ENCODE measurements around the gene DAGLA.

DAGLA gene

DNA sequence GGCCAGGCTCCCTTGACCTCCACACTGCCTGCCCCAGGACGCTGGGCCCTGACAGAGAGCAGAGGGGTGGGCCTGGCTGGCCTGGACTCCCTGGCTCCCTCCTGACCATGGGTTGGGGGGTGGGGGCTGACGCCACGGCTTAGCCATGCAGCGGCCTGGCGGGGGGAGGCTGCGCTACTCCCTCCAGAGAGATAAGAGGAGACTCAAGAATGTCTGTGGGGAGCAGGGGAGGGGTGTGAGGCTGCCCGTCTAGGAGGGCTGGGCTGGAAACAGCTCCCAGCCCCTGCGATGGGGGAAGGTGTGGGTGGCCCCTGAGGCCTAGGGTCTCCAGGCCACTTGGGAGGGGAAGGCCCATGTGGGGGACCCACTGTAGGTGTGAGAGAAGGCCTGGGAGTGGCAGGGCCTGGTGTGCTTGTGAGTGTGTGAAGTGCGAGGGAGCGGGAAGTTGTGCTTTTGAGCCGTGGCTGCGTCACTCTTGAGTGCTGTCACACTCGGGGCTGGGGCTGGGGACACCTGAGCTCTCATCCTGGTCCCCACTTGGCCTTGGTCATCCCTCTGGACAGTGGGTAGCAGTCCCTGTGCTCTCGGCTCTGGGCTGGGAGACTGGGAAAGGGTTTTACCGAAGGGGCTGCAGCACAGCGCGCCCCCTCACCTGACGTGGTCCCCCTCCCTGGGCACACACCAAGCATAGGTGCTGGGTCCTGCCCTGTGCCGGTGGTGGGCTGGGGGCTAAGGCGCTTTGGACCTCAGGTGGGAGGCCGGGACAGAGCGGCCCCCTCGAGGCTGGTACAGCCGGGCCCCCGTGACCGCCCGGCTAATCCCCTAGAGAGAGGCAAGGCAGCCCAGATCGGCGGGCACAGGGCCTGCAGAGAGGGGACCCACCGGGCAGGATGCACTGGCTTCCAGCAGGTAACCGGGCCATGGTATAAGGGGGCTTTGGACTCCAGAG lies 74.6 kb downstream of the DAGLA start:
- no peaks in the 10 kb centered on the region for H3K36me3 ChIP-seq (ENCODE audit: low read length)
- H3F3A ChIP-seq (ENCODE audit: insufficient read depth): no peaks in the 10 kb centered on the region
- no peaks in the 10 kb centered on the region for H3K9me3 ChIP-seq (ENCODE audit: insufficient read depth, low read length)
- no peaks in the 10 kb centered on the region for H4K20me1 ChIP-seq (ENCODE audit: low read depth, low read length)
- no peak overlapping the region for H3K4me3 ChIP-seq (ENCODE audit: insufficient read depth, low read length, poor library complexity, severe bottlenecking)
- no peak overlapping the region for H3K4me2 ChIP-seq (ENCODE audit: low read depth, low read length, poor library complexity, severe bottlenecking)
- no peak overlapping the region for H2AFZ ChIP-seq (ENCODE audit: low read depth, low read length, severe bottlenecking)
- no peak overlapping the region for H3K9ac ChIP-seq (ENCODE audit: low read length)
- H3K79me2 ChIP-seq (ENCODE audit: insufficient read depth, low read length): no peaks in the 10 kb centered on the region
- no peaks in the 10 kb centered on the region for H3K27me3 ChIP-seq (ENCODE audit: low read length)
- TF ChIP-seq CTCF (IDR thresholded peaks at IDR 0.05; ENCODE audit: insufficient read depth, low read length, poor library complexity, severe bottlenecking): no peak
- TF ChIP-seq EZH2phosphoT487 (conservative IDR thresholded peaks at IDR 0.05; ENCODE audit: low read length): no peak
- no peak overlapping the region for H3K27ac ChIP-seq (ENCODE audit: low read depth, low read length)
- H3K9me2 ChIP-seq (replicated peaks; ENCODE audit: insufficient read depth, low read length): no peaks in the 10 kb centered on the region

DNA sequence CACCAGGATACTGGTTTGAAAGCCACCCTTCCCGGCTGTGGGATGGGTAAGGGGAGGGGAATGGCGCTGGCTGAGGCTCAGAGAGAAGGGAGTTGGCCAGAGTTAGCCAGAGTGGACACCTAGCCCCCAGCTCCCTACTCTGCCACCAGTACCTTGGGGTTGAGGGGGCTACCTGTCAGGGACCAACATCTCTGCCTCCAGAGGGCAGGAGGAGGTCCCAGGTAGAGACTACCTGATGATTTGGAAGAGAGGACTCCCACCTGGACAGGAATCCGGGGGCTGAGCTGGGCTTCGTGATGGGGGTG lies 75.9 kb downstream of the DAGLA start:
- no peak overlapping the region for H2AFZ ChIP-seq (ENCODE audit: low read depth, low read length, severe bottlenecking)
- H3K27me3 ChIP-seq (ENCODE audit: low read length): no peaks in the 10 kb centered on the region
- TF ChIP-seq CTCF (IDR thresholded peaks at IDR 0.05; ENCODE audit: insufficient read depth, low read length, poor library complexity, severe bottlenecking): no peak
- no peak for TF ChIP-seq EZH2phosphoT487 (conservative IDR thresholded peaks at IDR 0.05; ENCODE audit: low read length)
- no peaks in the 10 kb centered on the region for H3K79me2 ChIP-seq (ENCODE audit: insufficient read depth, low read length)
- H3K9ac ChIP-seq (ENCODE audit: low read length): no peak overlapping the region
- no peaks in the 10 kb centered on the region for H3K9me2 ChIP-seq (replicated peaks; ENCODE audit: insufficient read depth, low read length)
- no peaks in the 10 kb centered on the region for H3K36me3 ChIP-seq (ENCODE audit: low read length)
- H4K20me1 ChIP-seq (ENCODE audit: low read depth, low read length): no peaks in the 10 kb centered on the region
- H3K4me2 ChIP-seq (ENCODE audit: low read depth, low read length, poor library complexity, severe bottlenecking): no peak overlapping the region
- no peaks in the 10 kb centered on the region for H3K9me3 ChIP-seq (ENCODE audit: insufficient read depth, low read length)
- H3K27ac ChIP-seq (ENCODE audit: low read depth, low read length): no peak overlapping the region
- no peak overlapping the region for H3K4me3 ChIP-seq (ENCODE audit: insufficient read depth, low read length, poor library complexity, severe bottlenecking)
- H3F3A ChIP-seq (ENCODE audit: insufficient read depth): no peaks in the 10 kb centered on the region

DNA sequence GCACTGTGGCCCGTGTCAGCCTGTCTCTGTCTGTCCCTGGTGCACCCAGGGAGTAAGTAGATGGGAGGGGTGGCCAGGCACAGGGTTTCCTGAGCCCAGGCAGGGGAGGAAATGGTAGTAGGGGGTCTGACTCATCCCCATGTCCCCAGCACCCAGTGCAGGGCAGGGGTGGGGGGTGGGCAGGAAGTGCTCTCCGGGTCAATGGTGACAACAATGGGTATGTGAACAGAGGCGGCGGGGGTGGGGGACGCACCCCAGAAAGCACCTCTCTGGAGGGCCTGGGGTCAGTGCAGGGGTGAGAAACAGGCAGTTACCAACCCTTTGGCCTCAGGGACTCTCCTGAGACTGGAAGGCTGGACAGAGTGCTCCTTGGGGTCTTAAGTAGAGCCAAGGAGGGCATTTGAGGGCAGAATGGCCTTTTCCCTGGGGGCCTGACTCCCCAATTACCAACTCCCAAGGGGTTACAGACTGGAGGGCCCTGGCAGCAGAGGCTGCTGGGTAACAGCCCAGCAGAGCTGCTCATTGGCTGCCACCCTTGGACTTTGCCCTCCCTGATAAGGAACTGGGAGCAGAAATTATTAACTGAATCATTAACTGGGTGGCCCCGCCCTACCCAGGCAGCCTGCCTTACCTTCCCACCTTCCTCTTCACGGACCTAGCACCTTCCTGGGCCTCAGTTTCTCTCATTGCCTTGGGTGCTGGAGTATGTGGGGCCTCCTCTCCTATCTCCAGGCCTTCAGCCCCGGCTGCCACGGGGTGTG lies 76.4 kb downstream of the DAGLA start:
- H3K9me2 ChIP-seq (replicated peaks; ENCODE audit: insufficient read depth, low read length): no peaks in the 10 kb centered on the region
- no peak overlapping the region for H3K9ac ChIP-seq (ENCODE audit: low read length)
- H3K27me3 ChIP-seq (ENCODE audit: low read length): no peaks in the 10 kb centered on the region
- no peaks in the 10 kb centered on the region for H3K79me2 ChIP-seq (ENCODE audit: insufficient read depth, low read length)
- no peak overlapping the region for H2AFZ ChIP-seq (ENCODE audit: low read depth, low read length, severe bottlenecking)
- H4K20me1 ChIP-seq (ENCODE audit: low read depth, low read length): no peaks in the 10 kb centered on the region
- no peak overlapping the region for H3K27ac ChIP-seq (ENCODE audit: low read depth, low read length)
- no peaks in the 10 kb centered on the region for H3K9me3 ChIP-seq (ENCODE audit: insufficient read depth, low read length)
- H3K4me2 ChIP-seq (ENCODE audit: low read depth, low read length, poor library complexity, severe bottlenecking): no peak overlapping the region
- H3K4me3 ChIP-seq (ENCODE audit: insufficient read depth, low read length, poor library complexity, severe bottlenecking): no peak overlapping the region
- no peaks in the 10 kb centered on the region for H3F3A ChIP-seq (ENCODE audit: insufficient read depth)
- no peak for TF ChIP-seq EZH2phosphoT487 (conservative IDR thresholded peaks at IDR 0.05; ENCODE audit: low read length)
- no peak for TF ChIP-seq CTCF (IDR thresholded peaks at IDR 0.05; ENCODE audit: insufficient read depth, low read length, poor library complexity, severe bottlenecking)
- H3K36me3 ChIP-seq (ENCODE audit: low read length): no peaks in the 10 kb centered on the region

All from SU-DHL-6 (cell line).